HCT116 (cell line): Measurements from ENCODE around the gene NIM1K. TPM values are rescaled to one million over a fixed set of nuclear protein-coding genes. Genes with fewer than 3 reads are reported as not detected.

Source experiments
- ATAC-seq: fragments of 200-7000 bp; cut with Tn5 transposase; 2 replicates; pipeline ENCODE4 v1.9.1; 2020; ENCODE audit warnings: mild to moderate bottlenecking, moderate library complexity
- BruUV-seq: library from RNA; stranded (reverse); fragments of 400-500 nt; replicated peaks from 2 replicates; lab custom pipeline; 2021; lab: Mats Ljungman, UMichigan
- CTCF ChIA-PET: fragments of 300-600 bp; sonication (Branson Sonifier 250); formaldehyde crosslinking; loops from one replicate; lab custom pipeline; 2021; ENCODE audit warnings: antibody characterized with exemption; lab: Charles Lee
- POLR2A ChIA-PET: fragments of 300-600, 350-600 bp; sonication (Branson Sonifier 250); formaldehyde crosslinking; loops from one replicate; lab custom pipeline; 2021; ENCODE audit warnings: antibody characterized with exemption; lab: Charles Lee
- RAD21 ChIA-PET, 2 experiments: fragments of 300-600 bp; sonication (Branson Sonifier 250); formaldehyde crosslinking; loops; one replicate each; lab custom pipeline; 2023; ENCODE audit warnings: low total read pairs in 2 of 2; ENCODE audit not compliant: uncharacterized antibody in 2 of 2, unreplicated experiment in 2 of 2, low non-redundant PET in 1 of 2; lab: Charles Lee
- DNase-seq: peaks from one replicate; pipeline ENCODE4 v3.0.0-alpha.2; 2010; ENCODE audit warnings: low read depth, low spot score
- H2AFZ ChIP-seq: fragments of 200-600 bp; shearing (Covaris generic), sonication (generic); 2 replicates; pipeline ENCODE4 v1.6.1; 2017; ENCODE audit warnings: low read depth, mixed run types, mixed read lengths, antibody characterized with exemption, low read length; ENCODE audit not compliant: poor library complexity, severe bottlenecking
- H3K27ac ChIP-seq: 2 replicates; pipeline ENCODE4 v1.5.1; 2012; ENCODE audit warnings: low read depth, low read length
- H3K27me3 ChIP-seq: fragments of 200-600 bp; sonication (generic); 2 replicates; pipeline ENCODE4 v1.6.1; 2016; ENCODE audit warnings: mixed run types, low read length, mixed read lengths; ENCODE audit not compliant: insufficient read depth
- H3K36me3 ChIP-seq, 2 experiments: fragments of 200-500 bp in 1 of 2; fragments of 200-600 bp in 1 of 2; sonication (Bioruptor generic) in 1 of 2; sonication (generic) in 1 of 2; 2 replicates each; pipeline versions ENCODE4 v1.5.1 to v1.6.1; 2014 to 2016; ENCODE audit warnings: low read length in 2 of 2, inconsistent platforms in 1 of 2, mixed read lengths in 1 of 2, mixed run types in 1 of 2; ENCODE audit not compliant: insufficient read depth in 2 of 2, control insufficient read depth in 1 of 2
- H3K4me1 ChIP-seq, 2 experiments: fragments of 200-600 bp in 1 of 2; sonication (generic) in 1 of 2; 2 replicates each; pipeline versions ENCODE4 v1.5.1 to v1.6.1; 2012 to 2017; ENCODE audit warnings: low read length in 2 of 2, inconsistent platforms in 1 of 2, mild to moderate bottlenecking in 1 of 2, mixed read lengths in 1 of 2, mixed run types in 1 of 2, moderate library complexity in 1 of 2; ENCODE audit not compliant: insufficient read depth in 2 of 2, control insufficient read depth in 1 of 2
- H3K4me2 ChIP-seq: fragments of 200-600 bp; sonication (generic); 2 replicates; pipeline ENCODE4 v1.6.1; 2017; ENCODE audit warnings: mixed run types, low read length, mixed read lengths
- H3K4me3 ChIP-seq, 2 experiments: fragments of 200-600 bp in 1 of 2; sonication (generic) in 1 of 2; replicated peaks in 1 of 2; 2 replicates each; pipeline ENCODE4 v1.5.1; 2011 to 2016; ENCODE audit warnings: low read length in 2 of 2, control low read depth in 1 of 2, low read depth in 1 of 2, mild to moderate bottlenecking in 1 of 2, mixed read lengths in 1 of 2, mixed run types in 1 of 2
- H3K79me2 ChIP-seq: fragments of 200-600 bp; sonication (generic); 2 replicates; pipeline ENCODE4 v1.6.1; 2017; ENCODE audit warnings: mild to moderate bottlenecking, mixed run types, low read length, moderate library complexity, mixed read lengths; ENCODE audit not compliant: insufficient read depth
- H3K9ac ChIP-seq: fragments of 200-600 bp; sonication (generic); 2 replicates; pipeline ENCODE4 v1.6.1; 2016; ENCODE audit warnings: low read length, mixed read lengths
- H3K9me2 ChIP-seq: fragments of 200-600 bp; sonication (generic), shearing (Covaris generic); 2 replicates; pipeline ENCODE4 v1.6.1; 2017; ENCODE audit warnings: mixed run types, mild to moderate bottlenecking, moderate library complexity; ENCODE audit not compliant: insufficient read depth
- H3K9me3 ChIP-seq, 2 experiments: fragments of 200-500 bp in 1 of 2; fragments of 200-600 bp in 1 of 2; sonication (Bioruptor generic) in 1 of 2; sonication (generic) in 1 of 2; 2 replicates each; pipeline ENCODE4 v1.6.1; 2014 to 2017; ENCODE audit warnings: low read length in 2 of 2, mixed read lengths in 2 of 2, inconsistent platforms in 1 of 2, low read depth in 1 of 2, mild to moderate bottlenecking in 1 of 2, mixed run types in 1 of 2, moderate library complexity in 1 of 2; ENCODE audit not compliant: control insufficient read depth in 1 of 2, insufficient read depth in 1 of 2
- H4K20me1 ChIP-seq: fragments of 200-600 bp; sonication (generic), shearing (Covaris generic); 2 replicates; pipeline ENCODE4 v1.6.1; 2017; ENCODE audit warnings: mixed run types, mild to moderate bottlenecking, moderate library complexity; ENCODE audit not compliant: insufficient read depth
- ATF3 ChIP-seq: IDR thresholded peaks from 2 replicates; pipeline ENCODE4 v1.6.1; 2012
- CBX3 ChIP-seq: IDR thresholded peaks from 2 replicates; pipeline ENCODE4 v1.6.1; 2012; ENCODE audit warnings: low read depth
- CEBPB ChIP-seq: IDR thresholded peaks from 2 replicates; pipeline ENCODE4 v1.6.1; 2012; ENCODE audit warnings: low read depth
- CTCF ChIP-seq, 3 experiments: fragments of 200-600 bp in 1 of 3; sonication (generic) in 1 of 3; IDR thresholded peaks in 2 of 3; conservative IDR thresholded peaks in 1 of 3; 2 replicates each; pipeline ENCODE4 v1.5.1; 2012 to 2017; ENCODE audit warnings: low read depth in 2 of 3, low read length in 2 of 3, antibody characterized with exemption in 1 of 3, borderline replicate concordance in 1 of 3, control low read depth in 1 of 3, mild to moderate bottlenecking in 1 of 3, mixed read lengths in 1 of 3, mixed run types in 1 of 3, moderate library complexity in 1 of 3; ENCODE audit not compliant: insufficient read depth in 1 of 3
- EZH2phosphoT487 ChIP-seq: fragments of 200-600 bp; IDR thresholded peaks from 2 replicates; pipeline ENCODE4 v1.6.1; 2018; ENCODE audit warnings: antibody characterized with exemption, borderline replicate concordance
- FOSL1 ChIP-seq: IDR thresholded peaks from 2 replicates; pipeline ENCODE4 v1.6.1; 2012; ENCODE audit warnings: low read depth
- JUND ChIP-seq: IDR thresholded peaks from 2 replicates; pipeline ENCODE4 v1.6.1; 2012
- MAX ChIP-seq: IDR thresholded peaks from 2 replicates; pipeline ENCODE4 v1.6.1; 2012
- POLR2AphosphoS5 ChIP-seq: IDR thresholded peaks from 2 replicates; pipeline ENCODE4 v1.6.1; 2011; ENCODE audit warnings: mild to moderate bottlenecking, low read depth, low read length, moderate library complexity
- REST ChIP-seq: IDR thresholded peaks from 2 replicates; pipeline ENCODE4 v1.6.1; 2012; ENCODE audit warnings: low read depth
- SIN3A ChIP-seq: IDR thresholded peaks from 2 replicates; pipeline ENCODE4 v1.6.1; 2012; ENCODE audit warnings: low read depth
- SP1 ChIP-seq: IDR thresholded peaks from 2 replicates; pipeline ENCODE4 v1.6.1; 2012; ENCODE audit warnings: low read depth
- SRF ChIP-seq: IDR thresholded peaks from 2 replicates; pipeline ENCODE4 v1.6.1; 2012; ENCODE audit warnings: low read depth
- ZBTB33 ChIP-seq: IDR thresholded peaks from 2 replicates; pipeline ENCODE4 v1.6.1; 2011; ENCODE audit warnings: mild to moderate bottlenecking, low read length, moderate library complexity; ENCODE audit not compliant: insufficient replicate concordance; ENCODE audit errors: extremely low read depth
- intact Hi-C: fragments of 100-400 bp; cut with micrococcal nuclease; formaldehyde crosslinking; loops from 2 replicates; pipeline ENCODE4 v1.10.0; 2022
- total RNA-seq: library from RNA; stranded (reverse); gene quantifications from one replicate; pipeline ENCODE4 v1.2.1, GENCODE V29; 2021; ENCODE audit not compliant: unreplicated experiment

NIM1K gene
- total RNA-seq, 1 experiment from 2014 or later = 0.44 TPM

- Histone ChIP-seq H3K9me3 (no peaks in the 10 kb centered on the region), H3K4me1 (peaks cover 11 to 32% of the 10 kb centered on the region in 2 experiments; a peak in 3 of 4 replicates), H3K27ac (peak overlapping the region; percentile 34; the same call in 1 of the 2 replicates), H3K9ac (no peak overlapping the region), H2AFZ (no peak overlapping the region), H3K79me2 (peaks cover 28% of the 10 kb centered on the region), H3K27me3 (no peaks in the 10 kb centered on the region), H3K4me3 (no peak overlapping the region), H4K20me1 (no peaks in the 10 kb centered on the region), H3K36me3 (no peaks in the 10 kb centered on the region), H3K4me2 (peak overlapping the region; percentile 89), H3K9me2 (no peaks in the 10 kb centered on the region)
- intact Hi-C loops = loop anchor here (10.0 kb wide), 1 partner anchor 190 kb away; the partner anchor contains the start of gene ZNF131
- ChIA-PET RAD21 (no interaction called here), POLR2A (no interaction called here), CTCF (no interaction called here)
- DNase-seq = peak; percentile 84
- no TSS peak for BruUV-seq
- ATAC-seq = no peak
- TF ChIP-seq CEBPB = peak; percentile 85
- TF ChIP-seq ZBTB33 = peak; percentile 22
- TF ChIP-seq SRF = peak; percentile 71
- peak; percentile 79 for TF ChIP-seq CBX3
- no peak for TF ChIP-seq REST
- TF ChIP-seq CTCF (IDR thresholded peaks at IDR 0.05 in 2 of 3, conservative IDR thresholded peaks at IDR 0.05 in 1 of 3; ENCODE audit: borderline replicate concordance in 1 of 3, insufficient read depth in 1 of 3, low read depth in 2 of 3, low read length in 2 of 3) = no peak
- TF ChIP-seq SP1 = peak; percentile 77
- peak; percentile 37; the same call in 1 of the 2 replicates for TF ChIP-seq POLR2AphosphoS5
- TF ChIP-seq SIN3A = 0 out of 2 replicates have a peak, but pooled peaks have one; percentile 33
- peak; percentile 52; the same call in 1 of the 2 replicates for TF ChIP-seq MAX
- TF ChIP-seq EZH2phosphoT487 = no peak
- TF ChIP-seq ATF3 = peak; percentile 71; the same call in 1 of the 2 replicates
- TF ChIP-seq JUND = peak; percentile 91
- peak; percentile 96 for TF ChIP-seq FOSL1
Observed at GRCh38 chr5:43315263-43315662, 123.2 kb downstream of the NIM1K start.
